ENCODE results near the gene SEMA5A. TPM values are rescaled to one million over a fixed set of nuclear protein-coding genes. Genes with fewer than 3 reads are reported as not detected.

SEMA5A gene
- total and polyA plus RNA-seq, 2 of the 8 experiments (the other 6 are each of a cell fraction or from before 2014, with no cell fraction given), result 5.3 to 8.9 TPM

GRCh38 chr5:9294793-9295465 lies 250.9 kb downstream of the SEMA5A start:
- Histone ChIP-seq H3K79me2 (ENCODE audit: control insufficient read depth in 1 of 2, insufficient read depth in 2 of 2, low read length in 2 of 2) (no peaks in the 10 kb centered on the region), H3K4ac (replicated peaks; ENCODE audit: insufficient read length, low read depth, low read length) (peak overlapping the region; percentile 80), H3K18ac (ENCODE audit: extremely low read depth, low read length) (no peak overlapping the region; the same call in 1 of the 2 replicates), H3K4me2 (ENCODE audit: insufficient read depth in 1 of 2, low read depth in 2 of 2, low read length in 2 of 2) (peak overlapping the region; percentile 41 to 55; a peak in 3 of 4 replicates), H3K56ac (replicated peaks; ENCODE audit: insufficient read length, low read depth, low read length) (no peak overlapping the region), H4K5ac (ENCODE audit: insufficient read length, low read depth, low read length) (peak overlapping the region; percentile 34), H2BK20ac (ENCODE audit: low read length) (no peak overlapping the region), H3K23ac (ENCODE audit: insufficient read length) (no peak overlapping the region), H3K9me3 (ENCODE audit: insufficient read depth in 2 of 2, low read depth in 1 of 2, low read length in 1 of 2) (no peaks in the 10 kb centered on the region), H3K9ac (replicated peaks in 1 of 4; ENCODE audit: extremely low read depth in 1 of 4, low read depth in 3 of 4, low read length in 3 of 4) (no peak overlapping the region), H2BK120ac (replicated peaks; ENCODE audit: low read depth, low read length) (no peak overlapping the region), H2AK5ac (ENCODE audit: low read depth, low read length) (no peak overlapping the region), H3K23me2 (ENCODE audit: low read depth, low read length) (no peaks in the 10 kb centered on the region), H3K27me3 (replicated peaks in 1 of 4; ENCODE audit: control insufficient read depth in 3 of 4, extremely low read depth in 1 of 4, insufficient read depth in 3 of 4, low read length in 3 of 4) (no peaks in the 10 kb centered on the region), H4K91ac (replicated peaks; ENCODE audit: insufficient read length, low read length) (peak overlapping the region; percentile 11), H3K27ac (ENCODE audit: low read depth, low read length) (peak overlapping the region; percentile 35; the same call in 1 of the 2 replicates), H3K14ac (ENCODE audit: insufficient read length) (no peak overlapping the region), H2BK15ac (ENCODE audit: low read length) (no peak overlapping the region; the same call in 1 of the 2 replicates), H3K36me3 (ENCODE audit: control insufficient read depth in 2 of 4, insufficient read depth in 4 of 4, low read length in 3 of 4) (no peaks in the 10 kb centered on the region), H3K4me3 (ENCODE audit: extremely low read depth in 1 of 4, insufficient read depth in 2 of 4, low read depth in 3 of 4, low read length in 4 of 4) (0 out of 8 replicates have a peak overlapping the region, but pooled peaks of 1 of the 4 experiments have one; percentile 8), H4K20me1 (replicated peaks in 1 of 2; ENCODE audit: control insufficient read depth in 1 of 2, insufficient read depth in 2 of 2, low read length in 2 of 2) (no peaks in the 10 kb centered on the region), H2BK12ac (ENCODE audit: low read depth, low read length) (peak overlapping the region; percentile 69; the same call in 1 of the 2 replicates), H3K79me1 (ENCODE audit: low read depth, low read length) (no peaks in the 10 kb centered on the region), H2AFZ (ENCODE audit: low read length) (no peak overlapping the region), H4K8ac (ENCODE audit: extremely low read depth, insufficient read depth, low read length) (no peak overlapping the region), H3K4me1 (replicated peaks in 1 of 4; ENCODE audit: control insufficient read depth in 3 of 4, insufficient read depth in 4 of 4, low read length in 3 of 4) (peaks cover 0 to 8% (median 3%) of the 10 kb centered on the region in 4 experiments; a peak in 2 of 7 replicates), H2BK5ac (ENCODE audit: low read depth, low read length) (no peak overlapping the region)
- ChIA-PET CTCF (ENCODE audit: partially characterized antibody) (interaction anchor here (1.9 kb wide), 1 partner anchor 27 kb away, joined by 4 read pairs; no protein-coding TSS in a partner anchor), POLR2A (ENCODE audit: partially characterized antibody) (no interaction called here)
- DNase-seq (ENCODE audit: low read depth in 1 of 2, low spot score in 2 of 2), result no peak
- WGBS, 2 experiments (ENCODE audit: extremely low coverage in 1 of 2, insufficient coverage in 1 of 2, insufficient read length in 1 of 2, insufficient replicate concordance in 2 of 2, low coverage in 1 of 2, low lambda C conversion rate in 2 of 2, missing lambda C conversion rate in 1 of 2), result 78% methylated on average over 3 of the region's 3 CpGs; no CpG with 5 or more reads in 1 of the 2 experiments
- peak; percentile 68 for FAIRE-seq
- TF ChIP-seq ATF2 (IDR thresholded peaks at IDR 0.05; ENCODE audit: low read length) (no peak), POU5F1 (IDR thresholded peaks at IDR 0.05; ENCODE audit: low read depth, low read length) (peak; percentile 28; the same call in 1 of the 2 replicates), ASH2L (IDR thresholded peaks at IDR 0.05; ENCODE audit: low read length) (peak; percentile 49), NANOG (IDR thresholded peaks at IDR 0.05; ENCODE audit: insufficient read depth, low read depth, low read length, poor library complexity, severe bottlenecking) (no peak), TAF7 (optimal IDR thresholded peaks at IDR 0.05; ENCODE audit: borderline replicate concordance, low read depth, low read length) (no peak), MAX (IDR thresholded peaks at IDR 0.05) (no peak), HDAC2 (IDR thresholded peaks at IDR 0.05; ENCODE audit: borderline replicate concordance in 1 of 2, low read depth in 2 of 2, low read length in 2 of 2) (peak in 1 of 2 experiments; percentile 30; a peak in 1 of 4 replicates), SP2 (IDR thresholded peaks at IDR 0.05; ENCODE audit: low read length) (no peak), SUZ12 (IDR thresholded peaks at IDR 0.05; ENCODE audit: low read length) (no peak)

Measured in H1 (cell line).